ENCODE measurements around the gene GYPA. TPM values are rescaled to one million over a fixed set of nuclear protein-coding genes. Genes with fewer than 3 reads are reported as not detected.
A peak's percentile ranks its signal among the peaks of the same experiment; 100 is the strongest.
"Not testable (repeated sequence)": the region's sequence is repeated elsewhere in the genome, so short reads cannot be mapped to it uniquely, and the experiment has no call there.

The GYPA gene
- not detected for total RNA-seq

DNA sequence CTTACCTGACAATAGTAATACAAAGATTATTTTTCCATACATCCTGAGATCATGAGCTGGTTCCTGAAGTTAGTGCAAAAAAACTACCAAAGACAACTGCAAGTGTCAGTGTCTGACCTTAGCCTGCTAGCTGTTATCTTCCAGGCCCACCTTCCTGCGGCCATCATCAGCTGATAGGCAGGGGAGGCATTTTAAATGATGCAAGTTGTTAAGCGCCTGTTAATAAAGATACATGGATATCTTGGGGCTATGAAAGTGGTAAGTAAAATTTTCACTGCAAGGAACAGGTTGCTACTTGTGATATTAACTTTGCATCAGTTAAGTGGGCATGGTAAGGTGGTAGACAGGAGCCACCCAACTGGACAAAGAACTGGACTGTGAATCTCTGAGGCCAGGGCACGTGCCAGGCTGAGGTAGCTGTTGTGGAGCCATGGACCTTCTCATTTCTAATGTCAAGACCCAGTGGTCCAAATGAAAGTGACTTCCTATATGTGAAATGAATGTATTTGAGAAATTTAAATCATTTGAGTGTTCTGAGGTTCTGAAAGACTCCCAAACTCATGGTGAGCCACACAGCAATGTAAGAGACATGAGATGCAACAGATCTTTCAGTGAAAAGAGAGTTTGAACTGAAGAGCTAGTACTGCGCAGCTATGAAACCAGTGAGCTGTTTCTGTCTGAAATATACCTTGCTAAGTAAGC is at the start of gene GYPA:
Gene GYPA (minus strand): TSS at position 125 of the 702 bp plus-strand sequence. CDS start 83 bp downstream, at position 42.
- DNase-seq, result not testable (repeated sequence)

GRCh38 chr4:144190009-144190408 is 49.5 kb upstream of the GYPA start:
- DNase-seq, result no peak

DNA sequence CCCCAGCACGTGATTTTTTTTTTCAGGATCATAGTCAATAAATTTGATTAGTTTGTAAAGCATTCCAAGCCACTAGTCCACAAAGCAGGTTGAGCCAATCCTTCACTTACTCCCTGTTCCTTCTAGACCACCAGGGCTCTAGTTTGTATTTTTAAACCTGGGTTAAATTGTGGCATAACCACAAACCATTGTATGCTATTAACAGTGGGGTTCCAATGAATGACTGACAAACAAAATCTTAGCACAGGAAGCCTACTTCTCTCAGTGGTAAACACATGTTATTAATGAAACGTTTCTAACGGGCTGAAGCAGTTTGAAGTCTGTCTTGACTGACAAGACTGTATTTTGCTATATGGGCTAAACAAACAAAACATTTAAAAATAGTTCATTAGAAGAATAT is 48.6 kb upstream of the GYPA start:
- no peak for DNase-seq

GRCh38 chr4:144185086-144185485 is 44.6 kb upstream of the GYPA start:
- DNase-seq, result no peak

- DNase-seq, result no peak
Observed at GRCh38 chr4:144183165-144183564, 42.6 kb upstream of the GYPA start.

GRCh38 chr4:144181391-144181790 is 40.9 kb upstream of the GYPA start:
- DNase-seq, result no peak

- no peak for DNase-seq
Observed at GRCh38 chr4:144179152-144179739, 38.7 kb upstream of the GYPA start.

GRCh38 chr4:144178414-144178813 is 37.9 kb upstream of the GYPA start:
- DNase-seq, result no peak

DNA sequence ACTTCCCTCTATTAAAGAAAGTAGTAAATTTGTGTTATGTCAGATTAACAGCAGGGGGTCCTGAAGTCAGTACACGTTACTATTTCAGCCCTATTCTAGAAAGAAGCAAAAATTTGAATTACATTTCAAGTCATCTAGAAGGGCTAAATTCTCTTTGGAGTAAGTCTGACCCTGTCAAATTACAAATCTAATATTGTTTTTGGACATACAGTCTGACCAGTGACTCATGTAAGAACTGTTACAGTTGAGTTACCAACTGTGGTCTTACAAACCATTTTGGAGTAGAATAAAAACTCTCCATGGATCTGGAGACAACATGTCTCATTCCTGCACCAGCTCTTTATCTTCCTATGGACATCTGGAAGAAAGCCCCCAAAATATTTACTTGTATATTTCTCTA is 36.0 kb upstream of the GYPA start:
- no peak for DNase-seq

DNA sequence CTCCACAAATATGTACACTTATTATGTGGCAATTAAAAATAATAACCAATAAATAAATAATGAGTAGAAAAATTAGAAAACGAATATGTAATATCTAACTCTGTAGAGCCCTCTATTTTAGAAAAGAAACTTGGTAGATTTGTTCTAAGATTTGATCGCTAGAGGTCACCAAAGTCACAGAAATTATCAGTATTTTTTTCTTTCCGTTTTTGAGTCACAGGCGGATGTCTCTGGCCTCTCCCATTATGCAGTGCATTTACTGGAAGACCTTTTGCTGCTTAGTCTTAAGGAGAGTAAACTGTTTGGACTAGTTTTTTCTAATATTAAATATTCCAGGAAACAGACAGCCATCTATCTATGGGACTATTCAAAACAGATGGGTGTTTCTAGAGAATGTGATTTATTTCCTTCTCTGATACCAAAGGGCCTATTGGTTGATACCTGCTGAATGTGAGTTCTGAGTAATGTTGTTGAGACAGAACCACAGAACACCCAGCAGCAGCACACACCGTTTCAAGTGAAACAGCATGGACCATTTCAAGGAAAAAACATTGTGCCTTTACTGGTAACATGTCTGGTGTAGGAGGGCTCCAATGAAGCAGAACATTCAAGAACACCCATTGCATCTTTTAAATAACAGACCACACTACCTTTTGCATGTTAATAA is 34.0 kb upstream of the GYPA start:
- DNase-seq, result peak; percentile 7

DNA sequence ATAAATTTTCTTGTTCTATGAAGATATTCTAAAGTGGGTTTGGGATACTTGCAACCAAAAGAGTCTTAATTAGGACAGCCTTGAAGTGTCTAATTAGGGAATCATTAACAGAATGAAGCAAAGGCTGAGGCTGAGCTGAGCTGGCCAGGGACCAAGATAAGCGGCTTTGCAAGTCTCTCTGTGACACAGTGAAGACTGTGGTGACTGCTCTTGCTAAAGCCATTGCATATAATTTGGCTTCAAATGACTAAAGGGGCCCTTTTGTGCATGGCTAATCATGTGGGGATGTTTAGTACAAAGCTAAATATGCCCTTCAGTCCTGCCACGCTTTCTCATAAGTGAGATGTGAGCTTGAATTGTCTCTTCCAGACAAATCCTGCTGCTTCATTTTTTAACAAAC is 31.2 kb upstream of the GYPA start:
- no peak for DNase-seq

DNA sequence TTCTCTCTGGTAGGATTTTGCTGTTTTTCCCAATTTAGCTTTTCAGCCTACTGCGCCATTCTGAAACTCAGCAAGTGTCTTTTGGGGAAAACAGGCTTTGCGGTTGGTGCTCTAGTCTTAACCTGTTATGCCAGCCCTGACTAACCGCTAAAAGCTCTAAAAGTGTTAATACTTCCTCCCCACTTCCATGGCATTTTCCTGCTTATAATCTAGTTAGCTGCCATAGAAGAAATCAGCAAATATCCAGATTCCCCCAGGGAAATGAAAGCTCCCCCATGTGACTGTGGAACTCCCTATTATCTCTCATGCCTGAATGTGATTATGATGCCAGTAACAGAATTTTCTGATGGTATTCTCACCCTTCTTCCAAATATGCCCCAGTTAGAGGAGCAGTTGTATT is 28.7 kb upstream of the GYPA start:
- no peak for DNase-seq

DNA sequence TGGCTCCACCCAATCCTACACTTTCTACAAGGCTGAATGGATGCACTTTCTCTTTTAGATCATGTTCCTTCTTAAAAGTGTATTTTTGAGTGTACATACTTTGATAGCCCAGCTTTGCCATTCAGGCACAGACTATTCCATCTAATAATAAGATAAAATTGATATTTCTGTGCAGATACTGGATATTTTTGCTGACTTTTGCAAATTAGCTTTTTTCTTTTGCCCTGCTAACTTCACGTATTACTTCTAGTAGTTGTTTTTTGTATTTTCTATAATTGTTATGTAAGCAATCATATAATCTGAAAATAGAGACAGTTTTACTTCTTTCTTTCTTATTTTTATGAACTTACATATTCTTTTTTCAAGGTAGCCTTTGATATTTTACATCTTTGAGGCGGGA is 13.5 kb upstream of the GYPA start:
- DNase-seq, result no peak

- DNase-seq, result peak; percentile 4
Observed at GRCh38 chr4:144142690-144143326, 2.3 kb upstream of the GYPA start.

DNA sequence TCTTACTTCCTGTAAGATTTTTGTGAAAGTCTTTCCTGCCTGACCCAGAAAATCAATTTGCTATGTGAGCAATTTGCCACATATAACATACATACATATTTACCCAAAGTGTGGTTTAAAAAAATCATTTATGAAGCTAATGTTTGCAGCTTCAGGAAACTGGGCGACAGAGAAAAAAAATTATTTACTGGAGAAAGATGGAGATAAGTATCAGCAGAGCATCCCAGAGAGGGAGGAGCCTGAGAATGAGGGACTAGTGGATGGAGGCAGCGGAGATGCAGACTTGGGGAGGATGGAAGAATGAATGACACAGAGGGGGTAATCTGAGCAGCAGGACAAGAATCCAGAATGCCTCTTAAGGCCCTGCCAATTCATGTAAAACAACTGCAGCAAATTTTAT is 975 bp upstream of the GYPA start:
- no peak for DNase-seq

GRCh38 chr4:144139991-144140390 is 527 bp downstream of the GYPA start:
- not testable (repeated sequence) for DNase-seq

- not testable (repeated sequence) for DNase-seq
Observed at GRCh38 chr4:144139547-144139946, 971 bp downstream of the GYPA start.

GRCh38 chr4:144138239-144138638 is 2.3 kb downstream of the GYPA start:
- DNase-seq, result not testable (repeated sequence)

- not testable (repeated sequence) for DNase-seq
Observed at GRCh38 chr4:144137137-144137931, 3.2 kb downstream of the GYPA start.

DNA sequence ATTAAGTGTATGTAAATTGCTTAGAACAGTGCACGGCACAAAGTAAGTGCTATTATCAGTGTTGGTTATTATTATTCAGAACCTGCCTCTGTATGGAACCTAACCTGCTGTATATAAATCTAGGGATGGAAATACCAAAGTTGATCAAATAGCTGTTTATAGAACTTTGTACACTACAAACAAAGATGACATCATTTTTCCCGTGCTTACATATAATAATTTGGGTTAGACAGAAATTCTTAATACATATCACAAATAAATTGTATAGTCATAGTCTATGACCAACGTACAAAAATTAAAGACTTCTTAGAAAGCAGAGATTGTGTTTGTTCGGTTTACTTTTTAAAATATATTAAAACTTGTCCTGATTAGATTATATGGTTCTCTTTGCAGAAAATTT is 4.3 kb downstream of the GYPA start:
- not testable (repeated sequence) for DNase-seq

DNA sequence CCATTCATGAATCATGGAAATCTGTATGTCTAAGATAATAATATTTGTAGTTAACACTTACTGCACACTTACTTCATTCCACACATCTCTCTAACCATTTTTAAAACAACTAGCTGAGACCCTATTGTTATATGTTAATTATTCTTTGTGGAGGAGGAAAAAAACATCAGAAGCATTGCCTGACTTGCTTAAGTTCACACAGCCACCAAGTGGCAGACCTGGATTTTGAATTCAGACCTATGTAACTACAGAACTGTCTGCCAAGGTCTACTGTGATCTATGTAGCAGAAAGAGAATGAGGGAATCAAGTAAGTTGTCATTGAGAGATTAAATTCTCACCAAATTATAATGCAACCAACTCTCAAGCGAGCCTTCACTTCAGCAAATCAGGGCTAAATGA is 10.4 kb downstream of the GYPA start:
- not testable (repeated sequence) for DNase-seq

- DNase-seq, result not testable (repeated sequence)
Observed at GRCh38 chr4:144129336-144129875, 11.1 kb downstream of the GYPA start.
